ENCODE results near the gene SPATA31E1. TPM values are rescaled to one million over a fixed set of nuclear protein-coding genes. Genes with fewer than 3 reads are reported as not detected.
A peak's percentile ranks its signal among the peaks of the same experiment; 100 is the strongest.

The SPATA31E1 gene
- total RNA-seq, 1 donor from 2014 or later: not detected

- Histone ChIP-seq H3K27me3 (no peaks in the 10 kb centered on the region), H3K9me3 (no peaks in the 10 kb centered on the region), H3K4me1 (no peaks in the 10 kb centered on the region), H3K27ac (no peak overlapping the region), H3K36me3 (no peaks in the 10 kb centered on the region), H3K4me3 (no peak overlapping the region)
- TF ChIP-seq POLR2AphosphoS5 (IDR thresholded peaks at IDR 0.05; ENCODE audit: insufficient read depth in 1 of 2, low read depth in 1 of 2) (no peak), POLR2A (IDR thresholded peaks at IDR 0.05) (no peak), CTCF (IDR thresholded peaks at IDR 0.05) (no peak)
- intact Hi-C loops (cut with DNase I): no loop called here
- DNase-seq (ENCODE audit: extremely low spot score in 2 of 2): no peak
Observed at GRCh38 chr9:87874304-87874623, 8.4 kb upstream of the SPATA31E1 start.

- DNase-seq (ENCODE audit: extremely low spot score in 2 of 2): no peak
- Histone ChIP-seq H3K4me3 (no peak overlapping the region), H3K36me3 (no peaks in the 10 kb centered on the region), H3K27me3 (no peaks in the 10 kb centered on the region), H3K9me3 (no peaks in the 10 kb centered on the region), H3K4me1 (no peaks in the 10 kb centered on the region), H3K27ac (no peak overlapping the region)
- no peak for TF ChIP-seq POLR2AphosphoS5 (IDR thresholded peaks at IDR 0.05; ENCODE audit: insufficient read depth in 1 of 2, low read depth in 1 of 2)
- intact Hi-C loops (cut with DNase I): no loop called here
Observed at GRCh38 chr9:87875060-87875459, 7.6 kb upstream of the SPATA31E1 start.

- intact Hi-C loops (cut with DNase I): no loop called here
- H3K4me1 ChIP-seq: no peaks in the 10 kb centered on the region
- DNase-seq (ENCODE audit: extremely low spot score in 2 of 2): peak in 1 of 2 donors; percentile 78
- no peaks in the 10 kb centered on the region for H3K27me3 ChIP-seq
- H3K27ac ChIP-seq: no peak overlapping the region
- no peak overlapping the region for H3K4me3 ChIP-seq
- no peaks in the 10 kb centered on the region for H3K9me3 ChIP-seq
- no peak for TF ChIP-seq POLR2AphosphoS5 (IDR thresholded peaks at IDR 0.05; ENCODE audit: insufficient read depth in 1 of 2, low read depth in 1 of 2)
- no peak for TF ChIP-seq POLR2A (IDR thresholded peaks at IDR 0.05)
- no peak for TF ChIP-seq CTCF (IDR thresholded peaks at IDR 0.05)
- no peaks in the 10 kb centered on the region for H3K36me3 ChIP-seq
Observed at GRCh38 chr9:87875831-87876545, 6.7 kb upstream of the SPATA31E1 start.

GRCh38 chr9:87876708-87877107 lies 6.0 kb upstream of the SPATA31E1 start:
- DNase-seq (ENCODE audit: extremely low spot score in 2 of 2): peak in 1 of 2 donors; percentile 76
- TF ChIP-seq POLR2A (IDR thresholded peaks at IDR 0.05) (no peak), POLR2AphosphoS5 (IDR thresholded peaks at IDR 0.05; ENCODE audit: insufficient read depth in 1 of 2, low read depth in 1 of 2) (no peak), CTCF (IDR thresholded peaks at IDR 0.05) (no peak)
- Histone ChIP-seq H3K36me3 (no peaks in the 10 kb centered on the region), H3K4me1 (no peaks in the 10 kb centered on the region), H3K27ac (no peak overlapping the region), H3K4me3 (no peak overlapping the region), H3K9me3 (no peaks in the 10 kb centered on the region), H3K27me3 (no peaks in the 10 kb centered on the region)
- intact Hi-C loops (cut with DNase I): no loop called here

DNA sequence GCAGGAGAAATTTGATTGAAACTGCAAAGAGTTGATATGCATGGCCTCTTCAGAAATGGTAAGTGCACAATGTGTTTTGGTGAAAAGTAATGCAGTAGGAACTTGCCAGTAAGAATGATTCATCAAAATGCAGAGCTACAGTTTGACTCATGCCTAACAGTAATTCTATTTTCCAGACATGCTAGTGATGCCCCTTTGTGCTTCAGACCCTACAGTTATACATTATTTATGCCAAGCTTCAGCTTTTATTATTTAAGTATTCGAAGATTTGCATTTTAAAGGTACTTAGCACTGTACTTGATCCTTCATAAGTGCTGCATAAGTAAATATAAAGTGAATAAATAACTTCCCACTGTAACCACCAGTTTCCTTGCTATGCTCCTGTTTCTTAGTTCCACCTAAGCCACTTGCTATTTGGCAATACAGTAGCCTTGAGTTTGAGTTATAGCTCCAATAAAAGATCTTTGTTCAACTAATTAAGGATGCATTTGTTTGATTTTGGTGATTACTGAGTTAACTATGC lies 3.6 kb upstream of the SPATA31E1 start:
- no peak for DNase-seq (ENCODE audit: extremely low spot score in 2 of 2)
- Histone ChIP-seq H3K36me3 (no peaks in the 10 kb centered on the region), H3K4me3 (no peak overlapping the region), H3K27ac (no peak overlapping the region), H3K4me1 (no peaks in the 10 kb centered on the region), H3K27me3 (no peaks in the 10 kb centered on the region), H3K9me3 (no peaks in the 10 kb centered on the region)
- TF ChIP-seq POLR2AphosphoS5 (IDR thresholded peaks at IDR 0.05; ENCODE audit: insufficient read depth in 1 of 2, low read depth in 1 of 2) (no peak), POLR2A (IDR thresholded peaks at IDR 0.05) (no peak), CTCF (IDR thresholded peaks at IDR 0.05) (no peak)
- intact Hi-C loops (cut with DNase I): no loop called here
